K562 (cell line): Measurements from ENCODE around the gene BACH1. TPM values are rescaled to one million over a fixed set of nuclear protein-coding genes. Genes with fewer than 3 reads are reported as not detected.
A peak's percentile ranks its signal among the peaks of the same experiment; 100 is the strongest.

Experiments used
- ATF3 ChIP-seq, 2 experiments: fragments of 450-650 bp in 1 of 2; sonication (generic) in 1 of 2; formaldehyde crosslinking in 1 of 2; IDR thresholded peaks in 1 of 2; conservative IDR thresholded peaks in 1 of 2; 2 replicates each; pipeline versions ENCODE4 v1.6.1 to v1.8.1; 2016 to 2023; ENCODE audit warnings: mild to moderate bottlenecking in 2 of 2, moderate library complexity in 2 of 2, inconsistent platforms in 1 of 2, missing genetic modification reagents in 1 of 2
- CREB3L1 ChIP-seq: fragments of 450-650 bp; IDR thresholded peaks from 2 replicates; pipeline ENCODE4 v1.6.1; 2014; ENCODE audit warnings: low read depth, mild to moderate bottlenecking, moderate library complexity, borderline replicate concordance
- CXXC5 ChIP-seq: fragments of 250-450 bp; sonication (Bioruptor Pico); IDR thresholded peaks from 2 replicates; pipeline ENCODE4 v1.8.0; 2022; ENCODE audit warnings: inconsistent platforms, mild to moderate bottlenecking, moderate library complexity
- E4F1 ChIP-seq: fragments of 250-450 bp; sonication (Bioruptor Pico); IDR thresholded peaks from 2 replicates; pipeline ENCODE4 v1.5.0; 2021; ENCODE audit warnings: mild to moderate bottlenecking, borderline replicate concordance
- ILK ChIP-seq: fragments of 450-650 bp; IDR thresholded peaks from 2 replicates; pipeline ENCODE4 v1.6.1; 2016; ENCODE audit warnings: missing genetic modification characterization, low read depth, mild to moderate bottlenecking, missing compliant biosample characterization, moderate library complexity, borderline replicate concordance
- KLF1 ChIP-seq: fragments of 450-650 bp; IDR thresholded peaks from 2 replicates; pipeline ENCODE4 v1.6.1; 2016; ENCODE audit warnings: missing genetic modification characterization, missing compliant biosample characterization
- MAFK ChIP-seq: IDR thresholded peaks from 2 replicates; pipeline ENCODE4 v1.6.1; 2011; ENCODE audit warnings: low read length, improper control_type of control experiment
- MCM2 ChIP-seq: fragments of 450-650 bp; IDR thresholded peaks from 2 replicates; pipeline ENCODE4 v1.6.1; 2017; ENCODE audit warnings: low read depth, mild to moderate bottlenecking
- MECOM ChIP-seq: fragments of 250-450 bp; sonication (Bioruptor Pico); IDR thresholded peaks from 2 replicates; pipeline ENCODE4 v1.8.0; 2022; ENCODE audit warnings: inconsistent platforms
- PHF8 ChIP-seq: fragments of 200-600 bp; sonication (generic); IDR thresholded peaks from 2 replicates; pipeline ENCODE4 v1.6.1; 2012; ENCODE audit warnings: mixed run types, mild to moderate bottlenecking, inconsistent platforms, low read length, moderate library complexity, borderline replicate concordance
- RBM25 ChIP-seq: fragments of 200-400 bp; formaldehyde crosslinking; IDR thresholded peaks from 2 replicates; pipeline ENCODE4 v1.6.1; 2018; ENCODE audit warnings: low read length, low read depth, moderate library complexity; ENCODE audit not compliant: severe bottlenecking
- RNF219 ChIP-seq: fragments of 250-450 bp; sonication (Bioruptor Pico); IDR thresholded peaks from 2 replicates; pipeline ENCODE4 v1.5.0; 2022; ENCODE audit warnings: mild to moderate bottlenecking
- SAP30 ChIP-seq: fragments of 200-600 bp; sonication (generic); IDR thresholded peaks from 2 replicates; pipeline ENCODE4 v1.6.1; 2012; ENCODE audit warnings: borderline replicate concordance, low read depth, mild to moderate bottlenecking, moderate library complexity, low read length, control low read depth, inconsistent platforms; ENCODE audit not compliant: insufficient read depth, poor library complexity, severe bottlenecking
- SMAD2 ChIP-seq: fragments of 150-350 bp; IDR thresholded peaks from 2 replicates; pipeline ENCODE4 v1.6.1; 2014; ENCODE audit warnings: low read depth, mild to moderate bottlenecking, low read length
- SMAD3 ChIP-seq: fragments of 450-650 bp; formaldehyde crosslinking; conservative IDR thresholded peaks from 2 replicates; pipeline ENCODE4 v1.4.0; 2020; ENCODE audit warnings: mild to moderate bottlenecking
- SNAPC5 ChIP-seq: fragments of 250-450 bp; sonication (Bioruptor Pico); IDR thresholded peaks from 2 replicates; pipeline ENCODE4 v1.8.0; 2021; ENCODE audit warnings: moderate library complexity, mild to moderate bottlenecking, inconsistent platforms
- TRIM24 ChIP-seq, 2 experiments: fragments of 450-650 bp; IDR thresholded peaks; 2 replicates each; pipeline ENCODE4 v1.6.1; 2016
- ZC3H4 ChIP-seq: sonication (generic); formaldehyde crosslinking; IDR thresholded peaks from 2 replicates; pipeline ENCODE4 v1.9.0; 2021; ENCODE audit warnings: missing genetic modification reagents, borderline replicate concordance
- ZNF695 ChIP-seq: fragments of 450-650 bp; formaldehyde crosslinking; IDR thresholded peaks from 2 replicates; pipeline ENCODE4 v1.4.0; 2020; ENCODE audit warnings: mild to moderate bottlenecking, moderate library complexity
- polyA plus RNA-seq, 8 experiments: library from polyadenylated mRNA; depleted of rRNA in 4 of 8; stranded (reverse) in 5 of 8; unstranded in 3 of 8; fragments of >200 nt; fragmentation: Nextera tagmentation in 2 of 8; fragmentation: Illumina TruSeq in 1 of 8; extraction: Ambion mirVana in 2 of 8; extraction: Trizol in 1 of 8; gene quantifications; 2 replicates each; pipeline versions ENCODE4 v1.2.1 to v1.2.3, GENCODE V29; 2011 to 2014; ENCODE audit warnings: inconsistent platforms in 1 of 8, missing spikeins in 1 of 8
- total RNA-seq, 7 experiments: library from RNA; depleted of rRNA in 6 of 7; stranded (reverse); fragments of >200 nt in 6 of 7; fragmentation: Illumina TruSeq in 2 of 7; extraction: Trizol in 2 of 7; gene quantifications; 2 replicates each; pipeline versions ENCODE4 v1.2.1 to v1.2.3, GENCODE V29; 2011 to 2021; ENCODE audit warnings: low replicate concordance in 1 of 7

The BACH1 gene
- total and polyA plus RNA-seq, 9 of the 15 experiments (the other 6 are each of a cell fraction or from before 2014, with no cell fraction given), result 10.6 to 58.5 (median 28.6) TPM

- TF ChIP-seq E4F1 (no peak), ATF3 (IDR thresholded peaks at IDR 0.05) (peak; percentile 93), ATF3 (CRISPR knock-in tag; conservative IDR thresholded peaks at IDR 0.05) (peak; percentile 69; the same call in 1 of the 2 replicates), PHF8 (no peak), ZNF695 (no peak), MCM2 (no peak), RBM25 (no peak), SAP30 (peak; percentile 42), TRIM24 (IDR thresholded peaks at IDR 0.05) (peak in 1 of 2 experiments; percentile 52; a peak in 2 of 4 replicates), SMAD2 (no peak), SMAD3 (no peak), MAFK (peak; percentile 93), CREB3L1 (no peak; the same call in 1 of the 2 replicates), KLF1 (tag) (no peak), ILK (tag) (no peak), SNAPC5 (CRISPR knock-in tag) (no peak), CXXC5 (CRISPR knock-in tag) (peak; percentile 20), MECOM (CRISPR knock-in tag) (no peak), RNF219 (no peak), ZC3H4 (CRISPR knock-in tag) (no peak; the same call in 1 of the 2 replicates)
Observed at GRCh38 chr21:29299916-29300806, 1.4 kb downstream of the BACH1 start (continued).
